CD4-positive, CD25-positive, alpha-beta regulatory T cell (primary cell): ENCODE results near the gene SCD5. TPM values are rescaled to one million over a fixed set of nuclear protein-coding genes. Genes with fewer than 3 reads are reported as not detected.

Experiments used
- ATAC-seq, 2 donors: fragments of 150-1000 bp; cut with Tn5 transposase; one replicate each; pipeline ENCODE4 v1.10.0; 2021; ENCODE audit warnings: low read depth in 2 of 2, moderate number of reproducible peaks in 2 of 2, moderate library complexity in 1 of 2
- DNase-seq, 3 donors: peaks; one replicate each; pipeline versions ENCODE4 v3.0.0 to v3.0.0-alpha.2; 2012 to 2022; ENCODE audit warnings: mixed read lengths in 1 of 3
- H3K27ac ChIP-seq: one replicate; pipeline ENCODE4 v1.7.0; 2013; ENCODE audit warnings: mild to moderate bottlenecking, low read length; ENCODE audit not compliant: insufficient read depth, poor library complexity, severe bottlenecking
- H3K27me3 ChIP-seq: one replicate; pipeline ENCODE4 v1.7.0; 2013; ENCODE audit warnings: low read length; ENCODE audit not compliant: control insufficient read depth, insufficient read depth
- H3K36me3 ChIP-seq: one replicate; pipeline ENCODE4 v1.7.0; 2013; ENCODE audit warnings: mild to moderate bottlenecking, low read length, moderate library complexity; ENCODE audit not compliant: control insufficient read depth, insufficient read depth
- H3K4me1 ChIP-seq: 2 replicates; pipeline ENCODE4 v1.7.0; 2013; ENCODE audit warnings: mild to moderate bottlenecking, low read length; ENCODE audit not compliant: insufficient read depth, control insufficient read depth, poor library complexity, severe bottlenecking
- H3K4me3 ChIP-seq: one replicate; pipeline ENCODE4 v1.7.0; 2013; ENCODE audit warnings: low read depth, mild to moderate bottlenecking, low read length, moderate library complexity
- H3K9me3 ChIP-seq, 2 experiments: 1 replicate in 1 of 2; 2 replicates in 1 of 2; pipeline ENCODE4 v1.7.0; 2013; ENCODE audit warnings: low read length in 2 of 2, mild to moderate bottlenecking in 1 of 2, moderate library complexity in 1 of 2; ENCODE audit not compliant: control insufficient read depth in 2 of 2
- H3K27ac Mint-ChIP-seq, 3 donors: one replicate each; pipeline ENCODE4 v1.8.0; 2020 to 2022; ENCODE audit warnings: mild to moderate bottlenecking in 3 of 3, mixed read lengths in 3 of 3, moderate library complexity in 2 of 3
- H3K27me3 Mint-ChIP-seq: one replicate; pipeline ENCODE4 v1.8.0; 2022; ENCODE audit warnings: mild to moderate bottlenecking, mixed read lengths
- H3K36me3 Mint-ChIP-seq: one replicate; pipeline ENCODE4 v1.8.0; 2020; ENCODE audit warnings: mixed read lengths
- H3K4me1 Mint-ChIP-seq, 4 donors: one replicate each; pipeline ENCODE4 v1.8.0; 2020 to 2022; ENCODE audit warnings: mixed read lengths in 4 of 4, mild to moderate bottlenecking in 1 of 4
- H3K4me3 Mint-ChIP-seq, 4 donors: one replicate each; pipeline ENCODE4 v1.8.0; 2020 to 2022; ENCODE audit warnings: mild to moderate bottlenecking in 4 of 4, mixed read lengths in 4 of 4, moderate library complexity in 3 of 4
- H3K9me3 Mint-ChIP-seq, 7 donors: one replicate each; pipeline ENCODE4 v1.8.0; 2020 to 2022; ENCODE audit warnings: mixed read lengths in 7 of 7, mild to moderate bottlenecking in 3 of 7, moderate library complexity in 2 of 7
- polyA plus RNA-seq, 4 donors: library from polyadenylated mRNA; unstranded; fragments of 300-500 nt; fragmentation: Illumina TruSeq; gene quantifications; one replicate each; pipeline ENCODE4 v1.2.3, GENCODE V29; 2021
- total RNA-seq: library from RNA; stranded (reverse); gene quantifications from one replicate; pipeline ENCODE4 v1.2.3, GENCODE V29; 2022

The SCD5 gene
- total and polyA plus RNA-seq, 5 donors from 2014 or later = 0.12 to 0.14 TPM; not detected in 3

DNA sequence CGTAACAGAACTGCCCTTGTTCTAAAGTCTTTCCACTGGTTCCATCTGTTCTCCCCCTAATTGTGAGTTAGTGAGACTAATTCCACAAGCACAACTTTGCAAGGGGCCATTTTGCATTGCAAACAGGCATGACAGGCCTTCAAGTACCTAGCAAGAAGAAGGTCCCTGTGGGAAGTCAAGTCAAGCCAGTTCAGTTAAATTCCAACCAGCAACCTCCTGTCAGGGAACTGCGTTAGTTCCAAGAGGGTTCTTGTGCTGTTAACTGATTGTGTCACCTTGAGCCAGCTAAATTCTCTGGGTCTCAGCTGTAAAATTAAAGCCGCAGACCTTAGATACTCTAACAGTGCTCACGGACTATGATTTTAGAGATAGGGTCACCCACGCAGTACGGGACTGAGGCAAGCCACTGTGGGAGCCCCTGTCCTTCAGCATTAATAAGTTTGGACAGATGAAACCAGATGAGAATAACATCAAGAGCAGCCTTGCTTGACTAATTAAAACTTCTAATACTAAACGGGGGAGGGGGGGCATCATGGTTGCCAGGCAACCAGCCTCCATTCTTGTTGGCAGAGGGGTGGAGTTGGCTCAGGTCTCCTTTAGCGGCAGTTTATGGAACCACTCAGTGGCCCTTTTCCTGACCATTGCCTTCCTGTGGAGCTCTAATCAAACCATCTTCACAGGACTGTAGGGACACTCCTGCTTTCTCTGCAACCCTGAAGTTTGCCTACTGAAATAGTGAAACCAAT is 212.7 kb downstream of the SCD5 start:
- Mint-ChIP-seq H3K4me1 (no peaks in the 10 kb centered on the region), H3K27me3 (peaks cover 29% of the 10 kb centered on the region), H3K4me3 (no peak overlapping the region), H3K9me3 (no peaks in the 10 kb centered on the region), H3K27ac (no peak overlapping the region), H3K36me3 (no peaks in the 10 kb centered on the region)
- Histone ChIP-seq H3K27ac (no peak overlapping the region), H3K4me1 (no peaks in the 10 kb centered on the region), H3K36me3 (no peaks in the 10 kb centered on the region), H3K9me3 (no peaks in the 10 kb centered on the region), H3K27me3 (peaks cover 3% of the 10 kb centered on the region), H3K4me3 (no peak overlapping the region)
- no peak for DNase-seq
- ATAC-seq = no peak

GRCh38 chr4:82584931-82585330 is 213.7 kb downstream of the SCD5 start:
- Histone ChIP-seq H3K4me1 (no peaks in the 10 kb centered on the region), H3K4me3 (no peak overlapping the region), H3K27me3 (no peaks in the 10 kb centered on the region), H3K36me3 (no peaks in the 10 kb centered on the region), H3K27ac (no peak overlapping the region), H3K9me3 (no peaks in the 10 kb centered on the region)
- Mint-ChIP-seq H3K9me3 (peaks cover 0 to 1% (median 0%) of the 10 kb centered on the region in 7 donors), H3K36me3 (no peaks in the 10 kb centered on the region), H3K27ac (no peak overlapping the region), H3K4me1 (no peaks in the 10 kb centered on the region), H3K4me3 (no peak overlapping the region), H3K27me3 (peaks cover 33% of the 10 kb centered on the region)
- DNase-seq (no peak), ATAC-seq (no peak)

DNA sequence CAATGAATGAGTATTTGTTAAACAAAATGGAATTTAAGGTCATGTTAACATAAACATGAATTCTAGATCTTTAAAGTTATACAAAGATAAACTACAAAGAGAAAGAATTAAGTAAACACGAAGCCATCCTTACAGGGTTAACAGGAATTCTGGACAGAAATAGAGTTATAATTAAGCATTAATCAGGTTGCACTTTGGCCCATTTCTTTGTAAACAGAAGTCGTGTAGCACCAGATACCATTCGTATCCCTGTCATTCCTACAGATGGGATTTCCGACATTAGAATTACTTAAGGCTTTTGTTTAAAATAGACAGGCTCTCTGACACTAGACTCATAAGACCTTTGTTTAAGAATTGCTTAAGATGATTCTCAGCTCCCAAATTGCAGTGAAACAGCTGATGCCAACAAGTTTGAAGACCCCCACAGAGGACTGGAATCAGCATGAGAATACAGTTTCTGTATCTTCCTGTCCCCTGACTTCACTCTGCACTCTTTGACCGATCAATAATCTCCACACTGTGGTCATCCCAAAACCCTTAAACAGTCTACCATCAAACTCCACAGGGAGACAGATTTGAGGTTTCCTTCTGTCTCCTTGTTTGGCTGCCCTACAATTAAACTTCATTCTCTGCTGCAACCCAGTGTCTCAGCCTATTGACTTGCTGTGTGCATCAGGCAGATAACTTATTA is 214.6 kb downstream of the SCD5 start:
- Mint-ChIP-seq H3K9me3 (peaks cover 0 to 1% (median 0%) of the 10 kb centered on the region in 7 donors), H3K4me3 (no peak overlapping the region), H3K27ac (no peak overlapping the region), H3K27me3 (peaks cover 27% of the 10 kb centered on the region), H3K36me3 (no peaks in the 10 kb centered on the region), H3K4me1 (no peaks in the 10 kb centered on the region)
- Histone ChIP-seq H3K27ac (no peak overlapping the region), H3K4me1 (no peaks in the 10 kb centered on the region), H3K4me3 (no peak overlapping the region), H3K9me3 (no peaks in the 10 kb centered on the region), H3K27me3 (no peaks in the 10 kb centered on the region), H3K36me3 (no peaks in the 10 kb centered on the region)
- DNase-seq = no peak
- no peak for ATAC-seq

GRCh38 chr4:82579932-82580331 is 218.7 kb downstream of the SCD5 start:
- Mint-ChIP-seq H3K4me1 (no peaks in the 10 kb centered on the region), H3K27me3 (peaks cover 29% of the 10 kb centered on the region)
- no peak for ATAC-seq

More at GRCh38 chr4:82579932-82580331, 218.7 kb downstream of the SCD5 start:
- no peaks in the 10 kb centered on the region for H3K9me3 ChIP-seq
- H3K4me3 ChIP-seq = no peak overlapping the region
- Mint-ChIP-seq H3K9me3 (peaks cover 0 to 1% (median 0%) of the 10 kb centered on the region in 7 donors), H3K27ac (no peak overlapping the region), H3K4me3 (no peak overlapping the region), H3K36me3 (no peaks in the 10 kb centered on the region)
- no peaks in the 10 kb centered on the region for H3K27me3 ChIP-seq
- no peaks in the 10 kb centered on the region for H3K4me1 ChIP-seq
- no peaks in the 10 kb centered on the region for H3K36me3 ChIP-seq
- H3K27ac ChIP-seq = no peak overlapping the region
- no peak for DNase-seq

Other genes starting within 250 kb of the SCD5 start
- not detected for gene TMEM150C, start 236.8 kb downstream of the SCD5 start, total RNA-seq
- gene TMEM150C, start 236.8 kb downstream of the SCD5 start, polyA plus RNA-seq = under 1 TPM in 3 of 4 donors, not detected in 1; 0.10 to 0.21 (median 0.13) TPM
- 130 TPM for gene SEC31A, start 92.4 kb upstream of the SCD5 start, total RNA-seq
- gene SEC31A, start 92.4 kb upstream of the SCD5 start, polyA plus RNA-seq = 100 to 1,000 TPM; 101 to 123 (median 117) TPM
- 2.3 TPM for gene THAP9, start 101.9 kb upstream of the SCD5 start, total RNA-seq
- 1 to 10 TPM in 2 of 4 donors, under 1 TPM in 2; 0.37 to 2.0 (median 1.4) TPM for gene THAP9, start 101.9 kb upstream of the SCD5 start, polyA plus RNA-seq
- 13.5 TPM for gene LIN54, start 212.0 kb upstream of the SCD5 start, total RNA-seq
- 10 to 100 TPM in 3 of 4 donors, 1 to 10 TPM in 1; 9.3 to 11.7 (median 10.9) TPM for gene LIN54, start 212.0 kb upstream of the SCD5 start, polyA plus RNA-seq
- 25.3 TPM for gene COPS4, start 236.4 kb upstream of the SCD5 start, total RNA-seq
- gene COPS4, start 236.4 kb upstream of the SCD5 start, polyA plus RNA-seq = 10 to 100 TPM; 59.1 to 76.8 (median 63.6) TPM